Panc1 (cell line): ENCODE results near the gene MARCHF6. TPM values are rescaled to one million over a fixed set of nuclear protein-coding genes. Genes with fewer than 3 reads are reported as not detected.

Experiments used
- ATAC-seq: fragments of 200-7000 bp; cut with Tn5 transposase; 2 replicates; pipeline ENCODE4 v1.9.1; 2020; ENCODE audit warnings: mild to moderate bottlenecking, moderate library complexity
- BruUV-seq: library from RNA; stranded (reverse); fragments of 400-500 nt; replicated peaks from 2 replicates; lab custom pipeline; 2021; lab: Mats Ljungman, UMichigan
- CTCF ChIA-PET: fragments of 300-600 bp; sonication (Branson Sonifier 250); formaldehyde crosslinking; loops from one replicate; lab custom pipeline; 2022; ENCODE audit warnings: antibody characterized with exemption; lab: Charles Lee
- POLR2A ChIA-PET: fragments of 300-600 bp; sonication (Branson Sonifier 250); formaldehyde crosslinking; loops from one replicate; lab custom pipeline; 2022; ENCODE audit warnings: antibody characterized with exemption; lab: Charles Lee
- DNase-seq: peaks from one replicate; pipeline ENCODE4 v3.0.0-alpha.2; 2010; ENCODE audit warnings: low read depth, low spot score
- H3K27ac ChIP-seq: 2 replicates; pipeline ENCODE4 v1.5.1; 2011; ENCODE audit warnings: mild to moderate bottlenecking, low read length, inconsistent platforms
- H3K27me3 ChIP-seq: fragments of 200-500 bp; sonication (Bioruptor generic); 2 replicates; pipeline ENCODE4 v1.6.0; 2014; ENCODE audit warnings: low read length, inconsistent platforms; ENCODE audit not compliant: control insufficient read depth, insufficient read depth
- H3K36me3 ChIP-seq: fragments of 200-500 bp; sonication (Bioruptor generic); 2 replicates; pipeline ENCODE4 v1.5.1; 2014; ENCODE audit warnings: inconsistent platforms, mild to moderate bottlenecking, low read length, moderate library complexity; ENCODE audit not compliant: control insufficient read depth, insufficient read depth
- H3K4me1 ChIP-seq: 2 replicates; pipeline ENCODE4 v1.5.1; 2011; ENCODE audit warnings: inconsistent platforms, mild to moderate bottlenecking, low read length, moderate library complexity; ENCODE audit not compliant: control insufficient read depth, insufficient read depth
- H3K4me3 ChIP-seq, 2 experiments: 2 replicates each; pipeline ENCODE4 v1.5.1; 2011 to 2012; ENCODE audit warnings: low read depth in 2 of 2, low read length in 2 of 2, mild to moderate bottlenecking in 2 of 2, inconsistent platforms in 1 of 2, moderate library complexity in 1 of 2
- H3K9me3 ChIP-seq: fragments of 200-500 bp; sonication (Bioruptor generic); 2 replicates; pipeline ENCODE4 v1.5.1; 2014; ENCODE audit warnings: low read depth, mild to moderate bottlenecking, inconsistent platforms, low read length, moderate library complexity; ENCODE audit not compliant: control insufficient read depth, insufficient read depth
- POLR2AphosphoS5 ChIP-seq: IDR thresholded peaks from 2 replicates; pipeline ENCODE4 v1.6.1; 2012; ENCODE audit warnings: mild to moderate bottlenecking, low read depth, low read length, moderate library complexity
- SIN3A ChIP-seq: IDR thresholded peaks from 2 replicates; pipeline ENCODE4 v1.6.1; 2012; ENCODE audit warnings: low read depth, mild to moderate bottlenecking, low read length, moderate library complexity, borderline replicate concordance; ENCODE audit not compliant: insufficient read depth
- TCF7L2 ChIP-seq: IDR thresholded peaks from 2 replicates; pipeline ENCODE4 v1.6.1; 2011; ENCODE audit warnings: mild to moderate bottlenecking, low read depth, low read length, inconsistent platforms
- in situ Hi-C: cut with HindIII; loops from 2 replicates; pipeline ENCODE4 v1.10.0; 2016; ENCODE audit warnings: low sequenced_read_pairs, low pct_unique_long_range_greater_than_20kb
- intact Hi-C: fragments of 100-400 bp; cut with micrococcal nuclease; formaldehyde crosslinking; loops from one replicate; pipeline ENCODE4 v1.10.0; 2022; ENCODE audit not compliant: unreplicated experiment
- total RNA-seq: library from RNA; stranded (reverse); gene quantifications from one replicate; pipeline ENCODE4 v1.2.1, GENCODE V29; 2021; ENCODE audit not compliant: unreplicated experiment
- TF ChIP-seq, protein P1 (sequence below): fragments of 450-650 bp; IDR thresholded peaks from 2 replicates; pipeline ENCODE4 v1.5.1; 2017; ENCODE audit warnings: mild to moderate bottlenecking
- TF ChIP-seq, protein P2 (sequence below), 2 experiments: IDR thresholded peaks; 2 replicates each; pipeline ENCODE4 v1.6.1; 2011 to 2012; ENCODE audit warnings: low read depth in 2 of 2, control low read depth in 1 of 2, low read length in 1 of 2, mild to moderate bottlenecking in 1 of 2, moderate library complexity in 1 of 2; ENCODE audit not compliant: insufficient read depth in 1 of 2

Gene MARCHF6
- total RNA-seq, 1 experiment from 2014 or later: 172 TPM

DNA sequence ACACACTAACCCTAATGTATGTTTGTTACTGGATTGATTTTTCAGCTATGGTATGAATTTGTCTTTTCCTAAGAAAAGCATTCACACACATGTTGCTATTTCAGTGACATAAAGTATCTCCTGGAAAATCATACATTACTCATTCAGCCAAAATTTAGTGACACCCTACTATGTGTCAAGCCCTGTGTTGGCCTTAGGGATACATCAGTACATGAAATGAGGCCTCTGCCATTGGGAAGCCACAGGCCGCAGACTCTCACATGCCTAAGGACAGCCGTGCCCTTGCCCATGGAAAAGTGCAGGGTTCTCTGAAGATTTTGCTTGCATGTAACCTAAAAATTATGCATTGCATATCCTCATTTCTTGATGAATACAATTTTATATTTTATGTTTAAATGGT lies 5.2 kb upstream of the MARCHF6 start:
- ChIA-PET CTCF (interaction anchor here (1.0 kb wide), 1 partner anchor 9 kb away, joined by 3 read pairs; no protein-coding TSS in a partner anchor), POLR2A (no interaction called here)
- Histone ChIP-seq H3K4me3 (no peak overlapping the region), H3K36me3 (no peaks in the 10 kb centered on the region; the same call in 1 of the 2 replicates), H3K27me3 (no peaks in the 10 kb centered on the region), H3K9me3 (no peaks in the 10 kb centered on the region), H3K4me1 (peaks cover 15% of the 10 kb centered on the region), H3K27ac (no peak overlapping the region)
- no peak for DNase-seq
- TF ChIP-seq POLR2AphosphoS5: no peak
- TF ChIP-seq, protein P1, sequence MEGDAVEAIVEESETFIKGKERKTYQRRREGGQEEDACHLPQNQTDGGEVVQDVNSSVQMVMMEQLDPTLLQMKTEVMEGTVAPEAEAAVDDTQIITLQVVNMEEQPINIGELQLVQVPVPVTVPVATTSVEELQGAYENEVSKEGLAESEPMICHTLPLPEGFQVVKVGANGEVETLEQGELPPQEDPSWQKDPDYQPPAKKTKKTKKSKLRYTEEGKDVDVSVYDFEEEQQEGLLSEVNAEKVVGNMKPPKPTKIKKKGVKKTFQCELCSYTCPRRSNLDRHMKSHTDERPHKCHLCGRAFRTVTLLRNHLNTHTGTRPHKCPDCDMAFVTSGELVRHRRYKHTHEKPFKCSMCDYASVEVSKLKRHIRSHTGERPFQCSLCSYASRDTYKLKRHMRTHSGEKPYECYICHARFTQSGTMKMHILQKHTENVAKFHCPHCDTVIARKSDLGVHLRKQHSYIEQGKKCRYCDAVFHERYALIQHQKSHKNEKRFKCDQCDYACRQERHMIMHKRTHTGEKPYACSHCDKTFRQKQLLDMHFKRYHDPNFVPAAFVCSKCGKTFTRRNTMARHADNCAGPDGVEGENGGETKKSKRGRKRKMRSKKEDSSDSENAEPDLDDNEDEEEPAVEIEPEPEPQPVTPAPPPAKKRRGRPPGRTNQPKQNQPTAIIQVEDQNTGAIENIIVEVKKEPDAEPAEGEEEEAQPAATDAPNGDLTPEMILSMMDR: no peak
- TF ChIP-seq, protein P2, sequence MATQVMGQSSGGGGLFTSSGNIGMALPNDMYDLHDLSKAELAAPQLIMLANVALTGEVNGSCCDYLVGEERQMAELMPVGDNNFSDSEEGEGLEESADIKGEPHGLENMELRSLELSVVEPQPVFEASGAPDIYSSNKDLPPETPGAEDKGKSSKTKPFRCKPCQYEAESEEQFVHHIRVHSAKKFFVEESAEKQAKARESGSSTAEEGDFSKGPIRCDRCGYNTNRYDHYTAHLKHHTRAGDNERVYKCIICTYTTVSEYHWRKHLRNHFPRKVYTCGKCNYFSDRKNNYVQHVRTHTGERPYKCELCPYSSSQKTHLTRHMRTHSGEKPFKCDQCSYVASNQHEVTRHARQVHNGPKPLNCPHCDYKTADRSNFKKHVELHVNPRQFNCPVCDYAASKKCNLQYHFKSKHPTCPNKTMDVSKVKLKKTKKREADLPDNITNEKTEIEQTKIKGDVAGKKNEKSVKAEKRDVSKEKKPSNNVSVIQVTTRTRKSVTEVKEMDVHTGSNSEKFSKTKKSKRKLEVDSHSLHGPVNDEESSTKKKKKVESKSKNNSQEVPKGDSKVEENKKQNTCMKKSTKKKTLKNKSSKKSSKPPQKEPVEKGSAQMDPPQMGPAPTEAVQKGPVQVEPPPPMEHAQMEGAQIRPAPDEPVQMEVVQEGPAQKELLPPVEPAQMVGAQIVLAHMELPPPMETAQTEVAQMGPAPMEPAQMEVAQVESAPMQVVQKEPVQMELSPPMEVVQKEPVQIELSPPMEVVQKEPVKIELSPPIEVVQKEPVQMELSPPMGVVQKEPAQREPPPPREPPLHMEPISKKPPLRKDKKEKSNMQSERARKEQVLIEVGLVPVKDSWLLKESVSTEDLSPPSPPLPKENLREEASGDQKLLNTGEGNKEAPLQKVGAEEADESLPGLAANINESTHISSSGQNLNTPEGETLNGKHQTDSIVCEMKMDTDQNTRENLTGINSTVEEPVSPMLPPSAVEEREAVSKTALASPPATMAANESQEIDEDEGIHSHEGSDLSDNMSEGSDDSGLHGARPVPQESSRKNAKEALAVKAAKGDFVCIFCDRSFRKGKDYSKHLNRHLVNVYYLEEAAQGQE (IDR thresholded peaks at IDR 0.05; ENCODE audit: insufficient read depth in 1 of 2, low read depth in 2 of 2, low read length in 1 of 2): no peak
- TF ChIP-seq SIN3A: no peak
- no peak for TF ChIP-seq TCF7L2
- ATAC-seq: no peak
- in situ Hi-C loops: no loop called here
- no TSS peak for BruUV-seq
- intact Hi-C loops: no loop called here

DNA sequence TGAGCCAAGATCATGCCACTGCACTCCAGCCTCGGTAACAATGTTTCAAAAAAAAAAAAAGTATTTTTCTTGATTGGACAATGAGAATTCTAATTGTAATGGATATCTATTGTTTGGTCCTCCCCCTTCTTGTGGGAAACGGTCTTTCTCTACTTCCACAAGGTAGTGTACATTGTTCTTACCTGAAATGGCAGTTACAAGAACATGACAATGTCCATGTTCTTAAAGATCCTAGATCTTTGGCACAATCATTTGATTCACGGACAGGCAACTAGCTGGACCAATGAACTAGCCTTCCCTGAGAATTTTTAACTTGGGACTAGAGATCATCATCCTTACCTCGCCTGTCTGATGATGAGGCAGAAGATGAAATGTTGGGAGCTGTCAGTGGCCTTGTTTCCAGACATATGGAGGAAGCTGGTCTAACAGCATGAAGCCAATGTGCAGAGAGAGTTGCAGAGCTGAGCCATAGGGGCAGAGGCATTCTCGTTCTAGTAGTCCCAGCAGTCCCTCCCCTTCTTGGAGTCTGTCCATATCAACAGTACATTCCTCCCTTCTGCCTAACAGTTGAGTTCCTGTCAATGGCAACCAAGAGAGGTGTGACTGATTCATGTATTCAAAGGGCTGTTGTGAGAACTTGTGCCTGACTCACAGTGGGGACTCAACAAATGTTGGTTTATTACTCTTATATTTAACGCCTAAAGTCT lies 2.1 kb upstream of the MARCHF6 start:
- Histone ChIP-seq H3K9me3 (no peaks in the 10 kb centered on the region), H3K4me1 (peaks cover 21% of the 10 kb centered on the region), H3K27me3 (no peaks in the 10 kb centered on the region), H3K27ac (peak overlapping the region; percentile 4; the same call in 1 of the 2 replicates), H3K4me3 (no peak overlapping the region), H3K36me3 (no peaks in the 10 kb centered on the region; the same call in 1 of the 2 replicates)
- TF ChIP-seq TCF7L2: 0 out of 2 replicates have a peak, but pooled peaks have one; percentile 25
- TF ChIP-seq, protein P2 (IDR thresholded peaks at IDR 0.05; ENCODE audit: insufficient read depth in 1 of 2, low read depth in 2 of 2, low read length in 1 of 2): no peak
- ChIA-PET CTCF (no interaction called here), POLR2A (no interaction called here)
- in situ Hi-C loops: no loop called here
- intact Hi-C loops: no loop called here
- BruUV-seq: no TSS peak
- ATAC-seq (no peak), DNase-seq (no peak)
